GM18499 (cell line): Measurements from ENCODE around the gene ASNS.
"Not testable (repeated sequence)": the region's sequence is repeated elsewhere in the genome, so short reads cannot be mapped to it uniquely, and the experiment has no call there.

Experiments
- ATAC-seq: cut with Tn5 transposase; IDR thresholded peaks from one replicate; pipeline ENCODE4 v1.9.1; 2021; ENCODE audit warnings: moderate number of reproducible peaks; ENCODE audit not compliant: insufficient read depth, unreplicated experiment

Gene ASNS, protein sequence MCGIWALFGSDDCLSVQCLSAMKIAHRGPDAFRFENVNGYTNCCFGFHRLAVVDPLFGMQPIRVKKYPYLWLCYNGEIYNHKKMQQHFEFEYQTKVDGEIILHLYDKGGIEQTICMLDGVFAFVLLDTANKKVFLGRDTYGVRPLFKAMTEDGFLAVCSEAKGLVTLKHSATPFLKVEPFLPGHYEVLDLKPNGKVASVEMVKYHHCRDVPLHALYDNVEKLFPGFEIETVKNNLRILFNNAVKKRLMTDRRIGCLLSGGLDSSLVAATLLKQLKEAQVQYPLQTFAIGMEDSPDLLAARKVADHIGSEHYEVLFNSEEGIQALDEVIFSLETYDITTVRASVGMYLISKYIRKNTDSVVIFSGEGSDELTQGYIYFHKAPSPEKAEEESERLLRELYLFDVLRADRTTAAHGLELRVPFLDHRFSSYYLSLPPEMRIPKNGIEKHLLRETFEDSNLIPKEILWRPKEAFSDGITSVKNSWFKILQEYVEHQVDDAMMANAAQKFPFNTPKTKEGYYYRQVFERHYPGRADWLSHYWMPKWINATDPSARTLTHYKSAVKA

DNA sequence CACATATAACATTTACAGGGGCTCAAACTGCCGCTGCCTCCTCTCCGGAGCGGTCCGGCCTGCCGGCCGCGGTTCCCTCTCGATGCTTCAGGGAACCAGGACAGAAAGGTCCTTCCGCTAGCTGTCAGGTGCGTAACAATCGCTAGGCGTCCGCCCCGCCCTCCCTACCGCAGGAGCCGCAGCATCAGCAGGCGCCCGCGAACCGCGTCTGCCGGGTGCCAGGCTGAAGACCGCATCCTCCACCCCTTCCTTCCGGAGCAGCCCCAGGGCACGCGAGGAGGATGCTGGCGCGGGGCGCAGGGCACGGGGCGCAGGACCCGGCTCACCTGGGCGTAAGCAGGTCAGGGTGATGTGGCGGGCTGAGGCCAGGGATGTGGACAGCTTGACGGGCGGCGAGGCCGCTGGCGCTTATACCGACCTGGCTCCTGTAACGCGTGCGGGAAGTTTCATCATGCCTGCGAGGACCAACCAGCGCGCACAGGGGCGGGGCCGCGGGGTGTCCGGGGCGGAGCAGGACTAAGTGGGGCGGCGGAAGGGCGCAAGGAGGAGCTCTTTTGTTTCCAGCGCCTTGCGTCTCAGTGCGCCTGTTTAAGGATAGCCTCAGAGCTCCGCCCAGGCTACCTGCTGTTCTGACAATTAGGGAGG, at the start of gene ASNS:
Gene ASNS (minus strand): TSS at position 384 of the 645 bp plus-strand sequence. CDS start 3,252 bp downstream, outside the sequence.
- peak; percentile 96 for ATAC-seq

DNA sequence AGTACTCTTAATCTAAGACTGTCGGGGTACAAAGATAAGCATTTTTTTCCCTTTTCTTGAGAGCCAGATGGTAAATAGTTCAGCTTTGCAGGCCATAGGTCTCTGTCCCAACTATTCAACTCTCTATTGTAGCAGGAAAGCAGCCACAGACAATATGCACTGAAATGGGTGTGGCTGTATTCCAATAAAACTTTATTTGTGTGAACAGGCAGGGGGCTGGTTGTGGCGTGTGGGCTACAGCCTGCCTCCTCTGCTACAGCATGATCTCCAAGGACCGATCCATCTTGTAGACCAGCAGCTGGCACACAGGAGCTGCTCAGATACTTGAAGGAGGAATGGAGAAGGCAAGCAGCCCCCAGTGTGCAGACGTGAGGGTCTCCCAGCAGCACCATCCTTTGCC, 49.0 kb upstream of the ASNS start:
- not testable (repeated sequence) for ATAC-seq

DNA sequence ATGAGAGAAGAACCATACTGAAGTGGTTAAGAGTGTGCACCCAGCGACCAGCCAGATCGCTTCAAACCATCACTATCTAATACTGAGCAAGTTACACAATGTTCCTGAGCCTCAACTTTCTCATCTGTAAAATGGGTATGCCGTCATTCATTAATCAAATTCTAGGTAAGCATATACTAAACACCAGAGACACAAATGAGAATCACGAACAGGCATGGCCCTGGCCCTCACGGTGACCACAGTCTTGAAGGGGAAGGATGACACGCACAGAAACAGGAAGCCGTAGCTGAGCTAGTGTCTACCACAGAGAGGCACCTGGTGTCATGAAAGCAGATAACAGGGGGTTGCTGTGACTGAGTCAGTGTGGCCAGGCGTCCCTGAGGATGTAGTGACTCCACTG, 43.1 kb upstream of the ASNS start:
- not testable (repeated sequence) for ATAC-seq

DNA sequence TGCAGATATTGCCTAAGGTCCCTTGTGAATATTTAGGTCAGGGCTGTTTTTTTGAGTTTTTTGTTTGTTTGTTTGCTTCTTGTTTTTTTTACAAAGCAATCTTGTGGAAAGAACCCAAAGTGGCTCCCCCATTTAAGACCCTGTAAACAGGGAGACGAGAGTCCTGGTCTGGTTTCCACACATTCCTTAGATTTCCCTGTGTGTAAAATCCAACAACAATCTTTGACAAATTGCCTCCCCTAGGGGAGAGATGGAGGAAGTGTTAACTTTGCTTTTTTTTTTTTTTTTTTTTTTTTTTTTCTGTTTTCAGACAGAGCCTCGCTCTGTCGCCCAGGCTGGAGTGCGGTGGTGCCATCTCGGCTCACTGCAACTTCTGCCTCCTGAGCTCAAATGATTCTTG, 40.1 kb upstream of the ASNS start:
- ATAC-seq: not testable (repeated sequence)

DNA sequence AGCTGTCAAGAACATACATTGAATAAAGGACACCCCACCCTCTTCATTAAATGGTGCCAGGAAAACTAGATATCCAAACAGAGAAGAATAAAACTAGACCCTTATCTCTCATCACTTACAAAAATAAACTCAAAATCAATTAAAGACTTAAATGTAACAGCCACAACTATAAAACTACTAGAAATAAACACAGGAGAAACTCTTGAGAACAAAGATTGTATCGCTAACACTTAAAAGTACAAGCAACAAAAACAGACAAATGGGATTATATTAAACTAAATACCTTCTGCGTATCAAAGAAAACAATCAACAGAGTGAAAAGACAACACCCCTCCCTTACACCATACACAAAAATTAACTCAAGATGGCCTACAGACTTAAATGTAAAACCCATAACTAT, 24.7 kb upstream of the ASNS start:
- not testable (repeated sequence) for ATAC-seq

DNA sequence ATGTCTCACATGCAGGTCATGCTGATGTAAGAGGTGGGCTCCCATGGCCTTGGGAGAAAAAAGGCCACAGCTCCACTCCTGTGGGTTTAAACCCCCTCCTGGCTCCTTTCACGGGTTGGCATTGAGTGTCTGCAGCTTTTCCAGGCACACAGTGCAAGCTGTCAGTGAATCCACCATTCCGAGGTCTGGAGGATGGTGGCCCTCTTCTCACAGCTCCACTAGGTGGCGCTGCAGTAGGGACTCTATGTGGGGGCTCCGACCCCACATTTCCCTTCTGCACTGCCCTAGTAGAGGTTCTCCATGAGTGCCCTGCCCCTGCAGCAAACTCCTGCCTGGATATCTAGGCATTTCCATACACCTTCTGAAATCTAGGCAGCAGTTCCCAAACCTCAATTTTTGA, 19.5 kb upstream of the ASNS start:
- not testable (repeated sequence) for ATAC-seq

DNA sequence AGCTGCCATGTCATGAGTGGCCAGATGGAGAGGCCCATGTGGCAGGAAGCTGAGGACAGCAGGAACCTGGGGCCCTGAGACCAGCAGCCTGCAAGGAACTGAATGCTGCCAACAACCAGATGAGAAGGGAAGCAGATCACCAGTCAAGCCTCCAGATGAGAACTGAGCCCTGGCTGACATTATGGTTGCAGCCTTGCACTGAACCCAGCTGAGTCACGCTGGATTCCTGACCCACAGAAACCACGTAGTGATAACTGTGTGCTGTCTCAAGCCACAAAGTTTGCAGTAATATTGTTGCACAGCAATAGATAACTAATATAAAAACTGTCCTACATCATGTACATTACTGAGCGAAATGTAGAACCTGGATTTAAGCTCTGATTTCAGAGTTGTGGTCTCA, 7.3 kb upstream of the ASNS start:
- not testable (repeated sequence) for ATAC-seq

DNA sequence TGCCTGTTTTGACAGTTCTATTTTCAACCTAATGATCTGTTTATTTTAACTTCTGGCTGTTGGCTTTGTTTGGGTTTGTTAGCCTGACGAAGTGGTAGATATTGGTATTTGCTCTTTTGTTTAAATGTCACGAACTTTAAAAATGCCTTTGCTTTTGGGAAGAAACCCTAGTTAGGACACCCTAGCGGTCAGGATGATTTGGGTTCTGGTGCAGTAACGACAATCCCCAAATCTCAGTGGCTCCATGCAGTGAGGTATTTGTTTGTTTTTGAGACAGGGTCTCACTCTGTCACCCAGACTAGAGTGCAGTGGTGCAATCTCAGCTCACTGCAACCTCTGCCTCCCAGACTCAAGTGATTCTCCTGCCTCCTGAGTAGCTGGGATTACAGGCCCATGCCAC, 2.7 kb upstream of the ASNS start:
- ATAC-seq: not testable (repeated sequence)

DNA sequence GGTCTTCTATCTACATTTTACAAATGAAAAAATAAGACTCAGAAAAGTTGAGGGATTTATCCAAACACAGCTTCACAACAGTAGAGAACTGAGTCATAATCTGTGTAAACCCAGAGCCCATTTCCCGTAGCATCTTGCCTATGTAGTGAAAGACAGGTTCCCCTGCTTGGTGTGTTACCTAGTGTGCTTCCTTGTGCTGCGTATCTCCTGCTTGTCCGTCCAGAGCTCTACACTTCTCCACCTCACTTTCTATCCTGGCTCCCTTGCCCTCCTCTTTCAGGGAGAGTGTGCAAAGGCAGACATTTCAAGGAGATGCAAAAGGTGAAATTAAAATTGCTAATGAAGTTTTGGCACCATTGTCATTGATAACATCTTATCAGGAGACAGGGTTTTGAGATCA, 1.4 kb upstream of the ASNS start:
- ATAC-seq: no peak

DNA sequence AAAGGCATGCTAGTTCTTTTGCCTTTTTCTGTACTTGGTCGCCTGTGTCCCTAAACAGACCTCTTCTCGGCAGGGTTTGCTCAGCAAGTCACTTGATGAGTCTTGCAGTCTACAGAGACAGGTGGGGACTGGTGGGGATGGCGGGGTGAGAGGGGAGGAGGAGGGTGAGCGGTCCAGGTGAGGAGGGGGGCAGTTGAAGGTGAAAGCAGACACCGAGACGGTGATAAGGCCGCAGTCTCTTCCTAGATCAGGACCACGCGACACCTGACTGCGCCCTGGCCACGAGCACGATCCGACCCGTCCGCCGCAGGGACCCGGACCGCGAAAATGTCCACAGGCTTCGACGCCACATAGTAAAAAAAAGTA, 566 bp downstream of the ASNS start:
- peak; percentile 14 for ATAC-seq

DNA sequence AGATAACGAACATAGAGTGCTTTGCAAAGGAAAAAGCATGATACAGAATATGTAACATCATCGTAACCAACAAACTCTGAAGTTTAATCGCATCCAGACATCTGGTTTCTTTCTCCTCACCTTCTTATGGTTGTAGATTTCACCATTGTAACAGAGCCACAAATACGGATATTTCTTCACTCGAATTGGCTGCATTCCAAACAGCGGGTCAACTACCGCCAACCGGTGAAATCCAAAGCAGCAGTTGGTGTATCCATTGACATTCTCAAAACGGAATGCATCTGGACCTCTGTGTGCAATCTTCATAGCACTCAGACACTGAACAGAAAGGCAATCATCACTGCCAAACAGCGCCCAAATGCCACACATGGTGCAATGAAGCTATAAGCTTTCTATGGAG, 3.4 kb downstream of the ASNS start:
- ATAC-seq: no peak

DNA sequence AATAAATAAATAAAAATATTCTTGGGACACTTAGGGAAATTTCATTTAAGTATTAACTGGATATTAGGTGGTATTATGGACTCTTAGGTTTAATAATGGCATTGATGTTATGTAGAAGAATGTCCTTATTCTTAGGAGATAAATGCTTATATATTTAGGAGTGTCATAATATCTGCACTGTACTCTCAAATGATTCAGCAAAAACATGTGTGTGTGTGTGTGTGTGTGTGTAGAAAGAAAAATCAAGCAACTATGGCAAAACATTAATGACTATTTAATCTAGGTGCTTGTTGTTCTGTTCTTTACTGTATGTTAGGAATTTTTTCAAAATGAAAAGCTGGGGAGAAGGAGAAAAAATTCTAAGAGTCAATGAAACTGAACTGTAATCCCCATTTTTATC, 3.9 kb downstream of the ASNS start:
- no peak for ATAC-seq

DNA sequence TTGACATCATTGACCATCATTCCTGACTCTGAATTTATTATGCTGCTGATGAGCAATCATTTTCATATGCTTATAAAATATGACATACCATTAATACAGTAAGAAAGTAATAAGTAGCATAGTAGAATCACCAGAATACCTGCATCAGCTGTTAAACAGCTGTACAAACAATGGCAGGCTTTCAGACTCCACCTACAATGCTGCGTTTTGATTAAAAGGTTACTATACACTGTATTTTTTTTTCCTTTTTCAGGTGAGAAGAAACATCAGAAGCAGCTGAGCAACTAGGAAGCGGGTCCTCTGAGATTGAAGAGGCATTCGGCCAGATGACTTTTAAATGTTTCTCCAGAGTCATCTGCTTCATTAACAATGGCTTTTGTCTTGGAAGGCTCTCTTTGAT, 7.1 kb downstream of the ASNS start:
- no peak for ATAC-seq

DNA sequence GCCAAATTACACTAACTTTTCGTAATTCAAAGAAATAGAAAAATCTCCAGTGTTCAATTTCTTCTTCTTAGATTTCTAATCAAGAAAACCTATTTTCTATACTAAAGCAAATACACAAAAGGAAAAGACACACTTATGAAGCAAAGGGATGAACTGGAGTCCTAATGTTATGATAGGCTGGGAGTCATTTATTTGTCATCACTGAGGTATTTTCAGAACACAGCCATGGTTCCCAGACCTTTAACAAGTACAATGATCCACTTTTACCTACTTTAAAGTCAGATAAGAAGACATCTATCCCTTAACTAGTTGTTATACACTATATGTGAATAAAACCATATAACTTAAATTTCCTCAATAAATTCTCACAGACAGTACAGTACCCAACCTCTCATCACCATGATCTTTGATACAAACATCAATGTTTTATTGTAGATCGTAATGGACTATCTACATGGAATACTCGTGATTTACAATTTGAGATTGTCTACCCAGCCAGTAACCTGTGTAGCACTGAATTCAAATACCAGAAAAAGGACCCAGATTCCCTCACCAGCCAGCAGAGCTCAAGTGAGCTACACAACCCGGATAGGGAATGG, 12.5 kb downstream of the ASNS start:
- no peak for ATAC-seq

DNA sequence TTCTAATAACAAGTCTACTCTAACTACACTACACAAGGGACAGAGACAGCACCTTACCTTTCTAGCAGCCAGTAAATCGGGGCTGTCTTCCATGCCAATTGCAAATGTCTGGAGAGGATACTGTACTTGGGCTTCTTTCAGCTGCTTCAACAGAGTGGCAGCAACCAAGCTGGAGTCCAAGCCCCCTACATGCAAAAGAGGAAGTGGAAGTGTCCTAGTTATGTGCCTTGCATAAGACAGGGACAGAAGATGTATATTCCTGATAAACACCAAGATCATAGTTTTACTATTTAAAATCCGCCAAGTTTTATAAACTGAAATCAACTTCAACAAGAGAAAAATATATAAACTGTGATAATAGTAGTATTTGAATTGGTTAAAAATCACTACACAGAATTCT, 14.0 kb downstream of the ASNS start:
- no peak for ATAC-seq

DNA sequence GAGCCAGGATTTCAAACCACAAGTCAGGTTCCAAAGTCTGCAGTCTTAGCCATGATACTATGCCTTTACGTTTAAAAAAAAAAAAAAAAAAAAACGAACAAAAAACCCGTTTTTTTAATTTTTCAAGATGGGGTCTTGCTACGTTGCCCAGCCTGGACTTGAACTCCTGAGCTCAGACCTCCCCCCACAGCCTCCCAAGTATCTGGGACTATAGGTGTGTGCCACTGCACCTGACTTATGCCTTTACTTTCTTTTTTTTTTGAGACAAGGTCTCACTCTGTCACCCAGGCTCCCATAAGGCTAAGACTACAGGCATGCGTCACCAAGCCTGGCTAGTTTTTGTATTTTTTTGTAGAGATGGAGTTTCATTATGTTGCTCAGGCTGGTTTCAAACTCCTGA, 14.7 kb downstream of the ASNS start:
- ATAC-seq: no peak

DNA sequence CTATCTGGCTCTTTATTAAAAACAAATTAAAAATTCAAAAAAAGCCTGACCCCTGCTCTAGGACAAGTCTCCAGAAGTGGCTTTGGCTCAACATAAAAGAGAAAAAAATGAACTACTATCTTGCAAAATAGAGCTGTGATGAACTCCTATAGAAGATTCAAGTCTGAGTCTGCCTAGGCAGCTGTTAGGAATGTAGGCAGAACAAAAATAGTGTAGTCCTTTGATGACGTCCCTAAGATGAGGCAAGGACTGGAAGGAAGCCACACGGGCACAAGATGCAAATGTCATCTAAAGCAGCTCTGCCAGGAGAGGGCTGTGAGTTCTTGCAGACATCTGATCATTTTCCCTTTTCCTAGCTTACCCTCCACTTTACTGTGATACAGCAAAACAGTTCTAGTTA, 20.5 kb downstream of the ASNS start:
- no peak for ATAC-seq

DNA sequence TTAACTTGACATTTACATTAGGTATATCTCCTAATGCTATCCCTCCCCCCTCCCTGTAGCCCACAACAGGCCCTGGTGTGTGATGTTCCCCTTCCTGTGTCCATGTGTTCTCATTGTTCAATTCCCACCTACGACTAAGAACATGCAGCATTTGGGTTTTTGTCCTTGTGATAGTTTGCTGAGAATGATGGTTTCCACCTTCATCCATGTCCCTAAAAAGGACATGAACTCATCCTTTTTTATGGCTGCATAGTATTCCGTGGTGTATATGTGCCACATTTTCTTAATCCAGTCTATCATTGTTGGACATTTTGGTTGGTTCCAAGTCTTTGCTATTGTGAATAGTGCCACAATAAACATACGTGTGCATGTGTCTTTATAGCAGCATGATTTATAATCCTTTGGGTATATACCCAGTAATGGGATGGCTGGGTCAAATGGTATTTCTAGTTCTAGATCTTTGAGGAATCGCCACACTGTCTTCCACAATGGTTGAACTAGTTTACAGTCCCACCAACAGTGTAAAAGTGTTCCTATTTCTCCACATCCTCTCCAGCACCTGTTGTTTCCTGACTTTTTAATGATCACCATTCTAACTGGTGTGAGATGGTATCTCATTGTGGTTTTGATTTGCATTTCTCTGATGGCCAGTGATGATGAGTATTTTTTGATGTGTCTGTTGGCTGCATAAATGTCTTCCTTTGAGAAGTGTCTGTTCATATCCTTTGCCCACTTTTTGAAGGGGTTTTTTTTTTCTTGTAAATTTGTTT, 21.8 kb downstream of the ASNS start:
- not testable (repeated sequence) for ATAC-seq

DNA sequence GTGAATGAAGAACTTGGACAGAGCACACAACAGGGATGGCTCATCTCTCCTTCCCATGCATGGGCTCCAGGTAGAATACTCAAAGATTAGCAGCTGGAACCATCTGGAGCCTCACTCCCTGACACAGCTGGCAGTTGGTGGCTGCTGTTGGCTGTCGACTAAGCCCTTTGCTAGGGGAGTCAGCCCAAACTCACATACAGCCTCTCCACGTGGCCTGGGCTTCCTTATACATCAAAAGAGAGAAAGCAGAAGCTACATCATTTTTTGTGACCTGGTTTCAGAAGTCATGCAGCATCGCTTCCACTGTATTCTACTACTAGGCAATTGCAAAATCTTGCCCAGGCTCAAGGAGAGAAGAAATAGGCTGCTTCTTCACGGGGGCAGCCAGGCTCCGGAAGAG, 24.4 kb downstream of the ASNS start:
- no peak for ATAC-seq

DNA sequence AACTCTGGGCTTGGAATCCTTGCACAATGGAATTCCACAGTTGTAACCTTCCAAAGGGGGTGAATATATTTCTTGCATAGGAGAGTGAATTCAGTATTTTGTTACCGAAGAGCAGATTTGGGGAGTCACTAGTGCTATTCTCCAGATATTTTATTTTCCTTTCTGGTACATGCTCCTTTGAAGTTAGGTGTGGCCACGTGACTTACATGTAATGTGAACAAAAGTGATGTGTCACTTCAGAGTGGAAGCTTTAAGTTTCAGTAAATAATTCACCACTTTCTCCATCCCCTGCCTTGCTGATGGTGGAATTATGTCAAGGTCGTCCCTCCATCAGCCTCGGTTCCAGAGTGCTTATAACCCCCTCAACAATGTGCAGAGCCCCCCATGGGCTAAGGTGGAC, 25.3 kb downstream of the ASNS start:
- no peak for ATAC-seq
